Naive thymus-derived CD4-positive, alpha-beta T cell (primary cell): ENCODE results near the gene SMIM38. TPM values are rescaled to one million over a fixed set of nuclear protein-coding genes. Genes with fewer than 3 reads are reported as not detected.

Source experiments
- ATAC-seq: fragments of 150-1000 bp; cut with Tn5 transposase; 2 replicates; pipeline ENCODE4 v1.10.0; 2021; ENCODE audit warnings: mild to moderate bottlenecking, moderate library complexity
- CTCF ChIA-PET: fragments of 350-600 bp; sonication (Branson Sonifier 250); formaldehyde crosslinking; loops from one replicate; lab custom pipeline; 2021; ENCODE audit warnings: antibody characterized with exemption; lab: Charles Lee
- POLR2A ChIA-PET: fragments of 350-600 bp; sonication (Branson Sonifier 250); formaldehyde crosslinking; loops from one replicate; lab custom pipeline; 2021; ENCODE audit warnings: antibody characterized with exemption, inconsistent platforms; lab: Charles Lee
- DNase-seq, 9 donors: peaks; one replicate each; pipeline versions ENCODE4 v3.0.0 to v3.0.0-alpha.2; 2020 to 2022; ENCODE audit warnings: mixed read lengths in 1 of 9
- H3K27ac ChIP-seq: one replicate; pipeline ENCODE4 v1.7.0; 2013; ENCODE audit warnings: mild to moderate bottlenecking, low read depth, low read length, moderate library complexity
- H3K27me3 ChIP-seq, 2 donors: one replicate each; pipeline ENCODE4 v1.7.0; 2013; ENCODE audit warnings: low read length in 2 of 2, mild to moderate bottlenecking in 2 of 2, moderate library complexity in 2 of 2; ENCODE audit not compliant: control insufficient read depth in 2 of 2, insufficient read depth in 2 of 2
- H3K36me3 ChIP-seq, 3 experiments: 1 replicate in 2 of 3; 2 replicates in 1 of 3; pipeline ENCODE4 v1.7.0; 2013; ENCODE audit warnings: low read length in 3 of 3, mild to moderate bottlenecking in 3 of 3, moderate library complexity in 1 of 3; ENCODE audit not compliant: insufficient read depth in 3 of 3, control insufficient read depth in 2 of 3
- H3K4me1 ChIP-seq, 2 donors: one replicate each; pipeline ENCODE4 v1.7.0; 2013; ENCODE audit warnings: low read length in 2 of 2, mild to moderate bottlenecking in 2 of 2, moderate library complexity in 1 of 2; ENCODE audit not compliant: control insufficient read depth in 2 of 2, insufficient read depth in 2 of 2
- H3K4me3 ChIP-seq: 2 replicates; pipeline ENCODE4 v1.7.0; 2013; ENCODE audit warnings: mild to moderate bottlenecking, low read length
- H3K9me3 ChIP-seq, 3 experiments: 1 replicate in 2 of 3; 2 replicates in 1 of 3; pipeline ENCODE4 v1.7.0; 2013; ENCODE audit warnings: low read length in 3 of 3; ENCODE audit not compliant: control insufficient read depth in 2 of 3
- H3K27ac Mint-ChIP-seq, 9 donors: one replicate each; pipeline ENCODE4 v1.8.0; 2020 to 2022; ENCODE audit warnings: mixed read lengths in 9 of 9, mild to moderate bottlenecking in 8 of 9, moderate library complexity in 5 of 9, inconsistent platforms in 2 of 9
- H3K27me3 Mint-ChIP-seq, 5 donors: one replicate each; pipeline ENCODE4 v1.8.0; 2021 to 2022; ENCODE audit warnings: mixed read lengths in 5 of 5, mild to moderate bottlenecking in 1 of 5
- H3K36me3 Mint-ChIP-seq, 5 donors: one replicate each; pipeline ENCODE4 v1.8.0; 2020 to 2022; ENCODE audit warnings: mixed read lengths in 5 of 5, mild to moderate bottlenecking in 3 of 5, inconsistent platforms in 1 of 5
- H3K4me1 Mint-ChIP-seq, 7 donors: one replicate each; pipeline ENCODE4 v1.8.0; 2020 to 2022; ENCODE audit warnings: mixed read lengths in 7 of 7, mild to moderate bottlenecking in 3 of 7, inconsistent platforms in 1 of 7
- H3K4me3 Mint-ChIP-seq, 10 donors: one replicate each; pipeline ENCODE4 v1.8.0; 2020 to 2022; ENCODE audit warnings: mild to moderate bottlenecking in 10 of 10, mixed read lengths in 10 of 10, moderate library complexity in 6 of 10, inconsistent platforms in 2 of 10
- H3K9me3 Mint-ChIP-seq, 11 donors: one replicate each; pipeline ENCODE4 v1.8.0; 2020 to 2022; ENCODE audit warnings: mixed read lengths in 11 of 11, mild to moderate bottlenecking in 4 of 11, inconsistent platforms in 1 of 11, moderate library complexity in 1 of 11
- intact Hi-C, 2 donors: fragments of 100-400 bp; cut with micrococcal nuclease; formaldehyde crosslinking; loops; one replicate each; pipeline ENCODE4 v1.15.1; 2023
- polyA plus RNA-seq, 2 donors: library from polyadenylated mRNA; unstranded; fragments of 300-500 nt; fragmentation: Illumina TruSeq; gene quantifications; one replicate each; pipeline ENCODE4 v1.2.3, GENCODE V29; 2021
- total RNA-seq, 6 experiments: library from RNA in 5 of 6; stranded (reverse) in 5 of 6; gene quantifications; 1 replicate in 5 of 6; 2 replicates in 1 of 6; pipeline ENCODE4 v1.2.3 and lab custom pipeline; 2021 to 2026

The SMIM38 gene
- total and polyA plus RNA-seq, 7 experiments from 2014 or later = 0.13 to 0.73 (median 0.70) TPM; not detected in 2

DNA sequence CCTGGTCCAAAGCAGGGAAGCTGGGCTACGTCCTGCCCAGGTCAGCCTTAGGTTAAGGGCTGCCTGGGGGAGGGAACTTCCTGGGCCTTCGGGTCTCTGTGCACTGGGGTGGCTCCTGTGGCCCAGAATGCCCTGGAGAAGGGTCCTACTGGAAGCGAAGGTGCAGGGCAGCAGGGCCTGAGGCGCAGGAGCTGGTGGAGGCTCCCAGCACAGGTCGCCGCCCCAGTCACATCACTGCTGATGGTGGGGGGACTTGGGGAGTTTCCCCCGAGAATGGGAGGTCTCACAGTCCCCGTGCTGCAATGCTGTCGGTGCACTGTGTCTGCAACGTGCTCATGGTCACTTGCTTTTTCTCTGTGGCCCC lies 815 bp upstream of the SMIM38 start:
- intact Hi-C loops = no loop called here
- H3K4me1 ChIP-seq = no peaks in the 10 kb centered on the region
- H3K36me3 Mint-ChIP-seq = peaks cover 0 to 3% (median 0%) of the 10 kb centered on the region in 5 donors

DNA sequence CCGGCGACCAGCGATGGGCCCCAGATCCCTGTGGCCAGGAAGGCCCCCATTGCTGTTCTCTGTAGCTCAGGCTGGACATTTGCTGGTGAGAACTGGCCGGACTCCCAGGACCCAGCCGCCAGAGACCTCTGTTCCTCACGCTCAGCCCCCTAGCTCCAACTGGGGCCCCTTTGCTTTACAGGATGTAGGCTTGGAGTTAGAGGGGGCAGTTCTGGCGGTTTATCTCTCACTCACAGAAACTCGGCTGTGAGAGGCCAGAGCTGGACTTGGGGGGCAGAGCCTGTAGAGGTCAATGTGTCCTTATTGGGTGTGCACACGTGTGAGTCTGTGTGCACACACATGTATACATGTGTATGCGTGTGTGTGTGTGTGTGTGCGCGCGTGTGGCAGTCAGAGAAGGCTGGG lies 502 bp downstream of the SMIM38 start:
- ATAC-seq (no peak), DNase-seq (no peak)
- no peak overlapping the region for H3K4me3 ChIP-seq
- ChIA-PET CTCF (no interaction called here), POLR2A (no interaction called here)
- no peaks in the 10 kb centered on the region for H3K9me3 ChIP-seq
- no peaks in the 10 kb centered on the region for H3K4me1 ChIP-seq
- H3K9me3 Mint-ChIP-seq = no peaks in the 10 kb centered on the region
- no peak overlapping the region for H3K4me3 Mint-ChIP-seq
- intact Hi-C loops = no loop called here
- peak overlapping the region in 1 of 9 donors; percentile 57 for H3K27ac Mint-ChIP-seq
- peaks cover 0 to 3% (median 0%) of the 10 kb centered on the region in 5 donors for H3K27me3 Mint-ChIP-seq
- H3K36me3 Mint-ChIP-seq = no peaks in the 10 kb centered on the region
- H3K36me3 ChIP-seq = no peaks in the 10 kb centered on the region
- H3K4me1 Mint-ChIP-seq = no peaks in the 10 kb centered on the region
- no peak overlapping the region for H3K27ac ChIP-seq
- no peaks in the 10 kb centered on the region for H3K27me3 ChIP-seq

More for the DNA sequence above, 815 bp upstream of the SMIM38 start:
- Mint-ChIP-seq H3K27me3 (peaks cover 0 to 3% (median 0%) of the 10 kb centered on the region in 5 donors), H3K4me1 (no peaks in the 10 kb centered on the region), H3K4me3 (no peak overlapping the region), H3K27ac (no peak overlapping the region), H3K9me3 (peaks cover 0 to 4% (median 0%) of the 10 kb centered on the region in 11 donors)
- Histone ChIP-seq H3K4me3 (no peak overlapping the region), H3K27ac (no peak overlapping the region), H3K27me3 (no peaks in the 10 kb centered on the region), H3K9me3 (no peaks in the 10 kb centered on the region), H3K36me3 (no peaks in the 10 kb centered on the region)
- ChIA-PET POLR2A (no interaction called here), CTCF (no interaction called here)
- ATAC-seq (no peak), DNase-seq (no peak)

DNA sequence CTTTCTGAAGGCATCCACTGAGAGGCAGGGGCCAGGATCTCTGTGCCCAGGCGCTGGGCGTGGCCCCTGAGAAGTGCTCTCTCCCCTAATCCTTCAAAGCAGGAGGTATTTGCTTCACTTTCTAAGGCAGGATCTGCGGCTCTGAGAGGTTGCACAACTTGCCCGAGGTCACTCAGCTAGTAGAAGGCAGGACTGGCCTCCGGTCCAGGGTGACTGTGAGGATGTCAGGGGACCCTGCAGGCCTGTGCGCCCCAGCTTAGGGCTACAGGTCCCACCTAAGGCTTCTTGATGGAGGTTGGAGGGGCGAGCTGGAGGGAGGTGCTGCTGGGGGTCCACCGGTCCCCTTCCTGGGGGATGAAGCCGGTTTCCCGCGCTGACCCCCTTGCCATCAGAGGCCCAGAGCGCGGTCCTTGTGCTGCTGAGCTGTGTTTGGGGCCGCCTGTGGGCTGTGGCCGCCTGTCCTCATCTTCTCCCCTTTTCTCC lies 979 bp downstream of the SMIM38 start:
- POLR2A ChIA-PET = no interaction called here
- Mint-ChIP-seq H3K27me3 (peaks cover 0 to 3% (median 0%) of the 10 kb centered on the region in 5 donors), H3K4me3 (no peak overlapping the region)

DNA sequence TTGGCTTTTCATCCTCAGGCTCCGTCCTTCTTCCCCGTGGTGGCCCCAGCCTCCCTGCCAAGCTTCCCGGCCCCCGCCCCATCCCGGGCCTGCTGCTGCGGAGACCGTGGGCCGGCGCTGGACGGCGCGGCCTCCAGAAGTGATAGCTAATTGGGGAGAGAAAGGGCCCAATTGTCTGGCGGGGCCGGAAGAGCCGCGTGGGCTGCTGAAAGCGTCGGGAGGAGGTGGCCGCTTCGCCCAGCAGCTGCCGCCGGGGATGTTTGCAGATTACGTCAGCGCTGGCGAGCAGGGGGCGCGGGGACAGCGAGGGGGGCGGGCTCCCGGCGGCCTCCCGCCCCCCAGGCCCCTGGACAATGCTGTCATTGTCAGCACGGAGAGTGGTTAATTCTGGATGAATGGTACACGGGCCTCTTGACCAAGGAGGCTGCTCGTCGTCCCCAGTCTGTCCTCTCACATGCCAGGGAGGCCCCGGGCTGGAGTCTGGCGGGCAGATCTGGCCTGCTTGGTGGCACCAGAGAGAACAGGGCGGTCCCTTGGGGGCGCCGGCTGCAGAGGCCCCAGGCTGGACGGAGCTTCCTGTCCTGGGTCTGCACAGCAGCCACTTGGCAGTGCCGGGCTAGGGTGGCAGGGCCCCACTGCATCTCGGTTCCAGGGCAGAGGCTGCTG lies 1.6 kb downstream of the SMIM38 start:
- ATAC-seq = no peak
- H3K9me3 Mint-ChIP-seq = peaks cover 0 to 2% (median 0%) of the 10 kb centered on the region in 11 donors
- H3K27ac Mint-ChIP-seq = no peak overlapping the region
- Histone ChIP-seq H3K4me1 (no peaks in the 10 kb centered on the region), H3K27me3 (no peaks in the 10 kb centered on the region), H3K9me3 (no peaks in the 10 kb centered on the region), H3K27ac (no peak overlapping the region), H3K36me3 (no peaks in the 10 kb centered on the region), H3K4me3 (no peak overlapping the region)
- DNase-seq = no peak
- H3K4me3 Mint-ChIP-seq = no peak overlapping the region
- POLR2A ChIA-PET = interaction anchor here (1.5 kb wide), 1 partner anchor 21 kb away, joined by 3 read pairs; no protein-coding TSS in a partner anchor
- H3K27me3 Mint-ChIP-seq = peaks cover 0 to 3% (median 0%) of the 10 kb centered on the region in 5 donors
- CTCF ChIA-PET = no interaction called here
- no peaks in the 10 kb centered on the region for H3K4me1 Mint-ChIP-seq
- H3K36me3 Mint-ChIP-seq = peaks cover 0 to 2% (median 0%) of the 10 kb centered on the region in 5 donors
- intact Hi-C loops = no loop called here

More for the DNA sequence above, 979 bp downstream of the SMIM38 start:
- no peaks in the 10 kb centered on the region for H3K27me3 ChIP-seq
- ATAC-seq = no peak
- no peaks in the 10 kb centered on the region for H3K4me1 ChIP-seq
- H3K4me1 Mint-ChIP-seq = no peaks in the 10 kb centered on the region
- H3K4me3 ChIP-seq = no peak overlapping the region
- peak overlapping the region in 1 of 9 donors; percentile 57 for H3K27ac Mint-ChIP-seq
- intact Hi-C loops = no loop called here
- CTCF ChIA-PET = no interaction called here
- H3K36me3 ChIP-seq = no peaks in the 10 kb centered on the region
- H3K9me3 Mint-ChIP-seq = peaks cover 0 to under 1% (median 0%) of the 10 kb centered on the region in 11 donors
- H3K27ac ChIP-seq = no peak overlapping the region
- H3K9me3 ChIP-seq = no peaks in the 10 kb centered on the region
- no peak for DNase-seq
- peaks cover 0 to under 1% (median 0%) of the 10 kb centered on the region in 5 donors for H3K36me3 Mint-ChIP-seq

DNA sequence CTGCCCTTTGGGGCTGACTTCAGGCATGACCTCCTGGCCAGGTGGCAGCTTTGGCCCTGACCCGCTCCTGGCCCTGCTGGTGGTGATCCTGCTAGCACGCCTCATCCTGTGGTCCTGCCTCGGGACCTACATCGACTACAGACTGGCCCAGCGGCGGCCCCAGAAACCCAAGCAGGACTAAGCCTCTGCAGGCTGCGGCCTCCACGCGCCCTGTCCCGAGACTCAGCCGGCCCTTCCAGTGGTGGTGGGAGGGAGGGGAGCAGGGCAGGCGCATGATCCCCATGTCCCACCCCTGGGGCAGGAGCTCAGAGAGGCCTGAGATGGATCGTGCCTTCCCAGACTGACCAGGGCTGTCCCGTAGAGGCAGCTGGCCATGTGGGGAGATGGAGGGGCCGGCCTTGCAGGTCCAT lies 2.1 kb downstream of the SMIM38 start:
- H3K36me3 Mint-ChIP-seq = peaks cover 0 to 5% (median 4%) of the 10 kb centered on the region in 5 donors
- Histone ChIP-seq H3K27ac (no peak overlapping the region), H3K4me1 (no peaks in the 10 kb centered on the region), H3K27me3 (no peaks in the 10 kb centered on the region), H3K4me3 (no peak overlapping the region), H3K9me3 (no peaks in the 10 kb centered on the region), H3K36me3 (no peaks in the 10 kb centered on the region)
- H3K4me3 Mint-ChIP-seq = no peak overlapping the region
- H3K4me1 Mint-ChIP-seq = no peaks in the 10 kb centered on the region
- CTCF ChIA-PET = no interaction called here
- no peak for DNase-seq
- intact Hi-C loops = no loop called here
- H3K27ac Mint-ChIP-seq = no peak overlapping the region
- no peak for ATAC-seq
- POLR2A ChIA-PET = interaction anchor here (1.5 kb wide), 1 partner anchor 21 kb away, joined by 3 read pairs; no protein-coding TSS in a partner anchor
- H3K27me3 Mint-ChIP-seq = peaks cover 0 to 3% (median 0%) of the 10 kb centered on the region in 5 donors
- peaks cover 0 to 8% (median 3%) of the 10 kb centered on the region in 11 donors for H3K9me3 Mint-ChIP-seq

DNA sequence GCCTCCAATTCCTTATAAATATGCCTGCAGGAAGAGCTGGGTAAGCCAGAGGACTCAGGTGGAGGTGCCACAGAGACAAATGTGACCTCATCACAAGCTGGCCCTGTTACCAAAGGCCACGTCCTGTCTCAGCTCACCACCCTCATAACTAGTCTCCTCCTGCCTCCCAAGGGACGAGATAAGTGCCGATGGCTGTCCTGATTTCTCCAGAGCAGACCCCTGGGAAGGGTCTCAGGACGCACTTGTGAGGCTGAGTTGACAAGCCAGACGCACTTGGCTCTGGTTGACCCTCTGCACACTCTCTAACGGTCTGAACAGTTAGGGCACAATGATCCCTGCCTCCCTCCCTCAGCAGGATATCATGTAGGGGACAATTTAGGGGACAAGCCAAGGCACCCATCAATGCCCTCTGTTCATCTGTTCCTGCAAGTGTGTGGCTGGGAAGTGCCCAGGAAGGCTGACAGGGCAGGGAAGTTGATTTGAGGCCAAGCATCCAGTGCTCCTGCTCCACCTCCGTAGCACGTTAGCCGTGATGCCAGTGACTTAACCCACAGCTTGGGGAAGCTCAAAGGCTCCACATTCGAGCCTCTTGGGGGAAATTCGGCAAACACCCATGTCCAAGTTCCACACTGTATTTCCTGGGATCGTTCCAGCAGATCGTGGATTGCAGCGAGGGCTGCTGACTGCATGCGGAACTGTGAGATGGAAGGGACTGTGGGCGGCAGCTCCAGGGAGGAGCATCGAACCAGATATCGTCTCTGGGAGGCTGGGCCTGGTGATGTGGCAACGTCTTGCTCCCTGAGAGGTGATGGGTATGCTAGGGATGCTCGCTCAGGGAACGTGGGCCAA lies 2.8 kb downstream of the SMIM38 start:
- Histone ChIP-seq H3K27ac (no peak overlapping the region), H3K4me3 (no peak overlapping the region), H3K4me1 (no peaks in the 10 kb centered on the region), H3K9me3 (no peaks in the 10 kb centered on the region), H3K27me3 (no peaks in the 10 kb centered on the region), H3K36me3 (no peaks in the 10 kb centered on the region)
- Mint-ChIP-seq H3K4me1 (no peaks in the 10 kb centered on the region), H3K4me3 (no peak overlapping the region), H3K27me3 (peaks cover 0 to 3% (median 0%) of the 10 kb centered on the region in 5 donors), H3K9me3 (peaks cover 0 to 15% (median 6%) of the 10 kb centered on the region in 11 donors), H3K27ac (no peak overlapping the region), H3K36me3 (peaks cover 0 to 10% (median 8%) of the 10 kb centered on the region in 5 donors)
- ATAC-seq (no peak), DNase-seq (no peak)
- intact Hi-C loops = no loop called here
- ChIA-PET POLR2A (interaction anchor here (1.5 kb wide), 1 partner anchor 22 kb away, joined by 3 read pairs; no protein-coding TSS in a partner anchor), CTCF (no interaction called here)
